HG03175 (cell line): ENCODE data around the gene HACD3.
A peak's percentile ranks its signal among the peaks of the same experiment; 100 is the strongest.
"Not testable (repeated sequence)": the region's sequence is repeated elsewhere in the genome, so short reads cannot be mapped to it uniquely, and the experiment has no call there.

Experiments
- ATAC-seq: cut with Tn5 transposase; IDR thresholded peaks from one replicate; pipeline ENCODE4 v1.9.1; 2021; ENCODE audit warnings: mild to moderate bottlenecking, moderate library complexity; ENCODE audit not compliant: unreplicated experiment

HACD3 gene

DNA sequence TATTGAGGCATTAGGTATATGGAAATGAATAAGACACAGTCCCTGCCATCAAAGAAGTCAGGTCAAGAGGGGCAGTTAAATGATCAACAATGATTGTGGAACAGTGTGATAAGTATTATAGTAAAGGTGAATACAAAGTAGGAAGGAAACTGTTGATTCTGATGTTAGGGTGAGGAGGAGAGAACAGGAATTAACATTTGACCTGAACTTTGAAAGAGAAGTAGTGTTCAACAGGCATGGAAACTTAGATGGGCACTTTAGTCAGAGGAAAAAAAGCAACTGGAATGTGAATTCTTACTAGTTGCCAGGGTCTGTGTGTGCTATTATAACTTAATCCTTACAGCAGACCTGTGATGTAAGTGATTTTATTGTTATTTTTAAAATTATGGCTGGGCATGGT lies 17.6 kb downstream of the HACD3 start:
- ATAC-seq: no peak

DNA sequence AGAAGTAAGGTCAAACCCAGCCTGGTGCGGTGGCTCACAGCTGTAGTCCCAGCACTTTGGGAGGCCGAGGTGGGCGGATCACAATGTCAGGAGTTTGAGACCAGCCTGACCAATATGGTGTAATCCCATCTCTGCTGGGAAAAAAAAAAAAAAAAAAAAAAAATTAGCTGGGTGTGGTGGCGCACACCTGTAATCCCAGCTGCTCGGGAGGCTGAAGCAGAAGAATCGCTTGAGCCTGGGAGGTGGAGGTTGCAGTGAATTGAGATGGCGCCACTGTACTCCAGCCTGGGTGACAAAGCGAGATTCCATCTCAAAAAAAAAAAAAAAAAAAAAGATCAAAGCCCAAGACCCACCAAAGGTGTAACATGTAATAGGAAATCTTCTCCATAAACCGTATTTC lies 19.0 kb downstream of the HACD3 start:
- not testable (repeated sequence) for ATAC-seq

DNA sequence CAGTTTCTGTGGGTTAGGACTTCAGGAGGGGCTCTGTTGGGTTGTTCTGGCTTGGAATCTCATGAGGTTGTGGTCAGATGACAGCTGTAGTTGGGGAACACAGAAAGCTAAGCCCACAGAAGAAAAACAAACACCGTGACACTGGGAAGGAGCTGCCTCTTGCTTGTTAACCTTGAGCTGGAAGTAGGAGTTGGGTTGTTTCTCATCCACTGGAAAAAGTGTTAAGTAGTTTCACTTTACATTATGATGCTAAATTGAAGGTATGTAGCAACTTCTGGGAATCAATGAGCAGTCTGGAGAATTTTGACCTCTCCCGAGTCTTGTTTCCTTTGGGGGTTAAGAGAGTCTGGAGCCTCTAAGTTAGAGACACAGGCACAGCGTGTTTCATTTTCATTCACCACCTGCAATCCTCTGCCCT lies 20.4 kb downstream of the HACD3 start:
- no peak for ATAC-seq

DNA sequence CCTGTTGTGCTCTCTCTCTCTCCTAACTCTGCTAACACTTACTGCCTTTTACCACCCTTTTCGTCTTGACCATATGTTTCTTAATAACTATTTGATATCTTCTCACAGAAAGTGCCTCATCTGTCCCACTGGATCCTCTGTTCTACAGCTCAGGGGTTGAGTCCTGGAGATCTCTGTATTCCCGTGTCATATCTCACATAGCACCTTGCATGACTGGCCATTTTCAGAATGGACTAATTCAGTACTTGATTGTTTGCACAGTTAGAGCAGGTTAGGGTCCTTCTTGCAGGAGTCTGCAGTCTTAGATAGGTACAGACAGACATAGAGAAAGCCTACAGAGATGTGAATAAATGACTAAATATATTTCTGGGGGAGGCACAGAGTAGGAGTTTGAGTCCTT lies 20.9 kb downstream of the HACD3 start:
- ATAC-seq: no peak

DNA sequence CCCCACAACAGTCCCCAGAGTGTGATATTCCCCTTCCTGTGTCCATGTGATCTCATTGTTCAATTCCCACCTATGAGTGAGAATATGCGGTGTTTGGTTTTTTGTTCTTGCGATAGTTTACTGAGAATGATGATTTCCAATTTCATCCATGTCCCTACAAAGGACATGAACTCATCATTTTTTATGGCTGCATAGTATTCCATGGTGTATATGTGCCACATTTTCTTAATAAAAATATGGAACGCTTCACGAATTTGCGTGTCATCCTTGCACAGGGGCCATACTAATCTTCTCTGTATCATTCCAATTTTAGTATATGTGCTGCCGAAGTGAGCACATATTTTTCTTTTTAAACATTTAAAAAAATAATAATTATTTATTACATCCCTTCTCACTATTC lies 22.6 kb downstream of the HACD3 start:
- ATAC-seq: not testable (repeated sequence)

DNA sequence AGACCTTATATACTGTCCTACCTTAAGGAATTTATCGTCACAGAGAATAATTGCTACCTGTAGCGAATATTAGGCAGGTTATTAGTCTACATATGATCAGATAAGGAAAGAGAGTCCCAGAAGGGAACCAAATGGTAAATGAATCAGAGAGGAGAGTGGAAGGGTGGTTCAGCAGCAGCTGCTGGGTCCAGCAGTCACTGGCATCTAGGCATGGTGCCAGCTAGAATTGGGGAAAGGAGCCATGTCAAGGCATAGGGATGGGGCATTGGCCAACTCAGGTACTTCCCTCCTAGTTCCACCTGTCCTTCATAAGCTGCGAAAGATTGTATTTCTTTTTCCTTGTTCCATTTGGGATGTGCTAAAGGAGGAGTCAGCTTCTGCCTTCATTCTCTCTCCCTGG lies 23.4 kb downstream of the HACD3 start:
- ATAC-seq: no peak

DNA sequence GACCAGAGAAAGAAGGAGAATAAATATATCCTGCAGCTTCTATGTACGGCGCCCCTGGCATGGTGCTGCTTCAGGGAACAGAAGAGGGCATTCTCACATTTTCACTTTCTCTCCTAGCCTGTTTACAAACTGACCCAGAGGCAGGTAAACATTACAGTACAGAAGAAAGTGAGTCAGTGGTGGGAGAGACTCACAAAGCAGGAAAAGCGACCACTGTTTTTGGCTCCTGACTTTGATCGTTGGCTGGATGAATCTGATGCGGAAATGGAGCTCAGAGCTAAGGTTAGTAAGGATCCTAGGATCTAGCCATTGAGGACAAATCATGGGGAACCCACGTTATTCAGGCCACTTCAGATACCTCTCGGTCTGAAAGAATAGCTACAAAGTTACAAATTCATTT lies 26.4 kb downstream of the HACD3 start:
- no peak for ATAC-seq

DNA sequence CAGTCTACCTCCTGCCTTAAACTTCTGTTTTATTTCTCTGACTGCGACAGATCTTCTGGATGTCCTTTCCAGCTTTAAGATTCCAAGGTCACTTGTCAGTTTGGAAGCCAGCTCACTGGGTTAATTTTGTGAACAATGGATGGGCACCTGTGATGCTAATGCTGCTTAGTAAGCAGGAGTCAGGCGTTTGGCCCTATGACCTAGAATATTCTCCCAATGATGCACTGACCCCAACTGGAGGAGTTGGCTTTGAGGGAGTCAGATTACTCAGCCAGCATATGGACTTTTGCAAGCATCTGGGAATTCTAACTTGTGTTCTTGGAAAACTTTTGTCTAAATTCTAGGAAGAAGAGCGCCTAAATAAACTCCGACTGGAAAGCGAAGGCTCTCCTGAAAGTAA lies 28.1 kb downstream of the HACD3 start:
- ATAC-seq: no peak

DNA sequence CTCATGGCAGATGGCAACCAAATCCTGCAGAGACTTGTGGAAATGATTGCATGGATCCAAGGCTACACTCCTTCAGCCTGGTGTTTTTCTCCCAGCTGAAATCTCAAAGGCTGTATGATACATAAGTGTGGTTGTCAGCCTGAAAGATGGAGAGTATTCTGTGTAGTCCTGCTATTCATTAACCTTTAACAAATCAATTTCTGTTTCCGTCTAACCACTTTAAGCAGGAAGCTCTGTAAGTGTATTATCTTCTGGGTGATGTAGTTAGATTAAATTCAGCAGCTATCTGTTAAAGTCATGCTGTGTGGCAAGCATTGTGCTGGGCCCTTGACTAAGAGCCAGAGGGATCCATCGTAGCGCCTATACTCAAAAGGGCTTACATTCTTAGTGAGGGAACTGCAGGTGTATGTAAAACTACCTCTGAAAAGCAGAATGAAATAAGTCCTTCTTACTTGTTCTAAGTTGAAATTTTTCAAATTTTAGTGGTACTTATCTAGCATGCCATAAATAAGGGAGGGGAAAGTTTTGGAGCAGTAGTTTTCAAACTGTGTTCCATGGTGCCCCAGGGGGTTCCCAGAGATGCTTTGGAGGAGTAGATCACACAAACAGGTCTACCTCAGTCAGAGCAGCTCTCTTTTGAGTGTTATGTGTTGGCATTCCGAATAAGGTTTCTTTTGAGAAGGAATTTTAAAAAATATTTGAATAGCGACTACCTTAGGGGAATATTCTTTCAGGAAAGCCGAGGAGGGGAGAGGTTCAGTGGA lies 28.9 kb downstream of the HACD3 start:
- ATAC-seq: no peak

DNA sequence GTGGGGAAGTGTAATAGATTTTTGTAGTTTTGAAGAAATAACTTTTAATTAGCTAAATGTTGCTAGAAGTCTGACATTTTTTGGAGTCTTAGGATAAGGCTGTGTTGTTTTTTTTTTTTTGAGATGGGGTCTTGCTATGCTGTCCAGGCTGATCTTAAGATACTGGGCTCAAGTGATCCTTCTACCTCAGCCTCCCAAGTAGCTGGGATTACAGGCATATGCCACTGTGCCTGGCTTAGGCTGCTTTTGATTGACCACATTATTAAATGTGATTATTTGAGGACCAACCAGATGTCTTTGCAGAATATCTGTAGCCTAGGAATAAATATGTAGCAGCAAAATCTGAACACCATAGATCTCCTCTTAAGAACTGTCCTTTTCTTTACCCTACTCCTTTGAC lies 29.7 kb downstream of the HACD3 start:
- no peak for ATAC-seq

DNA sequence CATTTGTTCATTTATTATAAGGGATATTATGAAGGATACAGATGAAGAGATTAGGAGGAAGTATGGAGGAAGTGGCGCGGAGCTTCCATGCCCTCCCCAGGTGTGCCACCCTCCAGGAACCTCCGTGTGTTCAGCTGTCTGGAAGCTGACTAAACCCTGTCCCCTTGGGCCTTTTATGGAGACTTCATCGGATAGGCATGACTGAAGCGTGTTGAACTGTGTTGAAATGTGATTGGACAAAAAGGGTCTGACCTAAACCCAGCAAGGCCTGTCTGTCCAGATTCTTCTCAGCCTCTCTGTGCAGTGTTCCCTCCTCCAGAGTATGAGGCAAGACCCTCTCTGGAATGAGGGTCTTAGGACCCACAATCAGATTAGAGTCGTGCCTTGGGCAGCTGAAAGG lies 31.7 kb downstream of the HACD3 start:
- no peak for ATAC-seq

DNA sequence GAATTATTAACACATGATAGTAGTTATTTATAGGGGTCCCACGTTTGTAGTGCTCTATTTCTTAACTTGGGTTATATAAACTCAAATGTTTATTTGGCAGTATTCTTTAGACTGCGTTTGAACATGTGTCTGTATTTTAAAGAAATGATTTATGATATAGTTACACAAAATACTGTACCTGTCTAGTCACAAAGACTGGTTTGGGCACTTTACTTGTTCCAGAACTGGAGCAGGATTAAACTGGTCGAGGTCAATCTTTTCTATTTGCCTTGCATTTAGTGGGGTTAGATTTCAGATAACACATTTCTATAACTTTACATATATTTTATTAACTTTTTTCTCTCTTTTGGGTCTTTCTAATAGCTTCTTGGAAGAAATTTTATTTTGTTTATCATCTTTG lies 39.5 kb downstream of the HACD3 start:
- ATAC-seq: no peak

DNA sequence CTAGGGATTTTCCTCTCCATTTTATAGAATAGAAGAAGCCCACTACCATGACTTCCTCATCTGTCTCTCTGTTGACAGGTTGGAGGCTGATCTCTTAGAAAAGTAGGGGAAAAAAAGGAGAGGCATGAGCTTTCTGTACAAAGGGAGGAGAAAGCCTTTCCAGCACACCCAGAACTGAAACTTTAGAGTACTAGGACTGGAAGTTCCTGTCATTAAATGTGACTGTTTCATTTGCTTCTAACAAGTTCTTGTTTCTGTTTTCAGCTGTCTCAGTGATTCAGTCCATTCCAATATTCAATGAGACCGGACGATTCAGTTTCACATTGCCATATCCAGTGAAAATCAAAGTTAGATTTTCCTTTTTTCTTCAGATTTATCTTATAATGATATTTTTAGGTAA lies 41.7 kb downstream of the HACD3 start:
- no peak for ATAC-seq

DNA sequence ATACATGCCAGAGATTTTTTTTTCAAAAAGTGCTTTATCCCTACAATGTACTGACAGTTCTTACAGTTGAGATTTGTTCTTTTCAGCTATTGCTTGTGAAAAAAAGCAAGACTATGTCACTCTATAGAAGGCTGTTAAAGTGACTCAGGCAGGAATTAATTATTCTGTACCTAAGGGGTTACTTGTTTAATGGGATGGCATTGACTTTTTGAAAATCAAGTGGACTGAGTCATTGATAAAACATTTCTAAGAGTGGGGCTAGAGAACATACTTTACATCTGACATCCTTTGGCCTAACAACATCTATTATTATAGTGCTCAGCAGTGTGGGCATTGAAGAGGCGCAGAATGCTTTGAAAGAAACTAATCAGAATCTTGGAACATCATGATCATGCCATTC lies 46.4 kb downstream of the HACD3 start:
- no peak for ATAC-seq

DNA sequence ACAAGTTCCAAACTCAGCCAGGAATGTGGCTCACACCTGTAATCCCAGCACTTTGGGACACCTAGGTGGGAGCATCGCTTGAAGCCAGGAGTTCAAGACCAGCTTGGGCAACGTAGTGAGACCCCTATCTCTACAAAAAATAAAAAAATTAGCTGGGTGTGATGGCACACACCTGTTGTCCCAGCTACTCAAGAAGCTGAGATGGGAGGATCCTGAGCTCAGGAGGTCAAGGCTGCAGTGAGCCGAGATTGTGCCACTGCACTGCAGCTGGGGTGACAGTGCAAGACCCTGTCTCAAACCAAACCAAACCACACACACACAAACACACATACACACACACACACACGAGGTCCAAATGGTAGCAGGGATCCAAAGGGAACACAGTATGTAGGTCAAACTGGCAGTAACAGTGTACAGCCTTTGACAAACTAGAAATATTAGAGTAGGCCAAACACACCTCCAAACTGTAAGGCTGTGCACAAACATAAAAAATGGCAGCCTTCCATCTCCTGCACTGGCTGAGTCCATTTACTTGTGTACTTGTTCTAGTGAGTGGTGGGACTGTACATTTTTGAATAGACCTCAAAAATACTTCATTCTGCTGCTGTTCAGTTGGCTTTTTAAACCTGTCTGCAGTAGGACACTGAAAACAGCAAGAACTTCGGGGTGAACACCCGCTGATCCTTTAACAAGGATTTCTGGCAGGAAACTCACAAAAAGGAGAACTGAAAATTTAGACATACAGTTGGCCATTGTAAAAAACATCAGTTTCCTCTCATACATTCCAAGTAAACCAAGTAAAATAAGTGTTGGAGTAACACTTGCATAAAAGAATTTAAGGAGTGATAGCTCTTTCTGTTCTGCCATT lies 47.1 kb downstream of the HACD3 start:
- ATAC-seq: no peak

DNA sequence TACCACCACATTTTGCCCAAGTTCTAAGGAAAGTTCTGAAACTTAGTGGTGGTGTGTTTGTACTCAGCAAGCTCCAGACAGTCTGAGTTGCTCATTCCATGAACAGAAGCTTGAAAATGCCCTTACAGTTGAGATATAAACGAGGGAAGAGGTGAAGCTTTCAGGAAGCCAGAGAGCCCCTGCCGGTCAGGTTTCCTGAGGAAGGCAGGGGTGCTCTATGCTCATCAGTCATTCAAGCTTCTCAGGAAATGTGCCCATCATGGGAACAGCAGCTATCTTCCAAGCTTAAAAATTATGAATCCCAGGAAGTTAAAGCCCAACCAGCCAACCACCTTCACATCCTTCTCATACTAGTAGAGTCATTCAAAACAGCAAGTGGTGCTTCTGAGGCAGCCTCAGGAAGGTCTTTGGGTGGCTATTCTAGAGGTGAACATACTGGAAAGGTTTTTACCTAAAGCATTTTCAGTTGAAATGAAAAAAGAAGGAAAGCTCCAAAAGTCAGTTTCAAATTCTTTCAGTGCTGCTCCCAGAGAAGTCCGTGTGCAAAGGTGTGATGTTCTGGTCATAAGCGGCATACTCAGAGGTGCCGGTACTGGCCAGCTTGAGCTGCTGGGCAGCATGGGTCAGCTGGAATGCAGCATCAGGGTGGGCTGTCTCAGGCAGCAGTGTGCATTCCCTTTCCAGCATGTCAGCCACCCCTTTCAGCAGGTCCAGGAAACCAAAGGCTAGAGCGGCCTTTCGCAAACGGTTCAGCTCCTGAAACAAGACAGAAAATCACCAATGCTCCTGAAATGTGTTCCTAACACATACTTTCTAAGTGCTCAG lies 48.9 kb downstream of the HACD3 start:
- no peak for ATAC-seq

DNA sequence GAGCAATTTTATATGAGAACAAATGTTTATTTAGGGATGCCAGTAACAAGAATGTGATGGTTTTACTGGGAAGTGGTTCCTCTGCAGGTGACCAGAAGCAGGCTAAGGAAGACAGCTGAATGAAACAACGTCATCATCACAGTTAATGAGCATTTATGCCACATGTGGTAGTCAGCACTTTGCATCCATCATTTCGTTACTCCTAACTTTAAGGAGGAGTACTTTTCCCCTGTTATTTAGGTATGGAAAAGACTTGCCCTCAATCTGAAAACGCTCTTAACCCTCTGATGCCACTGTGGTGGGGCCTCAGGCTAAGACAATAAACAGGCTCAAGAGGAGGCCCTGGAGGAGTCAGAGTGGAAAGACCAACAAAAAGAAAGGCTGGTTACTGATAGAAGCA lies 49.5 kb downstream of the HACD3 start:
- ATAC-seq: no peak

DNA sequence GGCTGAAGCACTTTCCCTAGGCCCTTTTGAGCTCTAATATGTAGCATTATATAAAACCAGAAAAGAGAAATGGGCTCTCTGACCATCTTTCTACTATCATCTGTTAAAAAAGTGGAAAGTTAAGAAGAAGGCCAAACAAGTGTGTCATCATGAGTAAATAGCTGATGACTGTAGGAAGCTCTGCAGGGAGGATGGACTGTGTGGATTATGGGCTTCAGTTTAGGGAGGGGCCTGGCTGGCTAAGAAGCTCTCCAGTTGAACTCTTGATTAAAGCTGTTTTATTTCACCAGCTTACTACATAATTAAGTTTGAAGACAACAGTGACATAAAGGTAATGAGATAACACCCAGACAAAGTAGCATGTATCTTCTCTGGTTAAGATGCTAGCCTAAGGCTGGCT lies 50.0 kb downstream of the HACD3 start:
- no peak for ATAC-seq

DNA sequence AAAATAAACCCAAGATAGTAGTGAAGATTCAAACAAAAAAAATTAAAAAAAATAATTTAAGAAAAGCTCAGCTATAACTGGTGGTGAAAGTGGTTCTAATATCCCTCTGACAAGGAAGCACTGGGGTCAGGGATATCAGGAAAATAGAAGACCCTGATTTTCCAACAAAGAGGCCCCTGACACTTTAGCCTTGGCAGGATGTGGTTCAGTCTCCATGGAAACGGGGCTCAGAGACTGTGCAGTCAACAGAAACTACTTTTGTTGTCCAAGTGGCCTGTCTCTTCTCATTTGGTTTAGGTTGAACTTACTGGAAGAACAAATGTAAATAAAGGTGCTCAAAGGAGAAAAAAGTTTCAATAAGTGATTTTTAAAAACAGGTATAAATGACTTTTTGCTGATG lies 53.4 kb downstream of the HACD3 start:
- ATAC-seq: peak; percentile 56

DNA sequence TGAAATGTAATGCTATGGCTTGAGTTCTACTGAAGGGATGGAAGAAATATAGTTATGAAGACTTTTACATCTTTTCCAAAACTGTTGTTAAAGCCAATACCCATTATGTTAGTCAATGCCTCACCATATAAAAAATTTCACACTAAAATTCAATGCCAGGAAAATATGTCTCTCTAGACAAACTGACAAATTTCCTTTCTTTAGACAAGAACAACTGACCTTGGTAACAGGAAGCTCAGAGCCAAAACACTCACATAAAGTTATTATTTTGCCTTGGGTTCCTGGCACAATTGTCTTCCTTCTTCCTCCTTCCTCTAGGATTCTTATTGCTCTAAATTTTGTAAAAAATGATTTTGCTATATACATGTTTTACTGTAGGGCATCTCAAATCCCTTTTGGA lies 54.0 kb downstream of the HACD3 start:
- no peak for ATAC-seq

DNA sequence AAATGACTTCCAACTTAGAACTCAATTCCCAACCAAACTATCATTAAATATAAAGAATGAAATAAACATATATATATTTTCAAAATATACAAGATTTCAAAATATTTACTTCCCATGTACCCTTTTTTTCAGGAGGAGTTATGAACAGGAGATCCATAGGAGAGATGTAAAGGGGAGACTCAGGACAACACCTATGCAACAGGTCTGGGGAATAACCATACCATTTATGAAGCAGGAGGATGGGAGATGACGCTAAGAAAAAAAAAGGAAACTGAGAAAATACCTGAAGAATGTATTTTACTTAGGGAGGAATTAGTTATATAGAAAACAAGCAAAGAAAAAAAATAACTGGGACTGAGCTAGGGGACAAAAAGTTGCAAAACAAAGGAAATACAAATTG lies 56.8 kb downstream of the HACD3 start:
- ATAC-seq: no peak

DNA sequence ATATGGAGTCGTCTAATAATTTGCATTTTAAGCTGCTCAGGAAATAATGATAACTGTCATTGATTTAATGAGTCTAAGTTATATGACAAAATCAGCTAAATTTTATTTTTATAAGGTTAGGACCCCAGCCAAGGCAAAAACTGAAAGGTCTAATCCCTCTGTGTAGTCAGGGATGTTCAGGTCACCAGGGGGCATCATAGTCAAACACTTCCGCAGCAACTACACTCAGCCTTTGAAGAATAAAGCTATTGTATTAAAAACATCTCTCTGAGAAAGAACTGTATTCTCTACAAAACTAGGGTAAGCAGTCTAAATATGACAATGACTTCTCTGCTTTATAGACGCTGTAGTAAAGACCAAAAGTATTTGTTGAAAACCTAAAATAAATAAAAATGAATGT lies 65.7 kb downstream of the HACD3 start:
- ATAC-seq: no peak
